Stomach (tissue), 4 donors: ENCODE measurements around the gene SCAP.

Source experiments
- POLR2A ChIP-seq, 4 donors: fragments of 450-650 bp; IDR thresholded peaks; one replicate each; pipeline ENCODE4 v1.6.1; 2016; ENCODE audit warnings: antibody characterized with exemption in 4 of 4, control low read depth in 2 of 4, mild to moderate bottlenecking in 1 of 4, moderate library complexity in 1 of 4
- POLR2AphosphoS5 ChIP-seq, 3 donors: sonication (generic); formaldehyde crosslinking; IDR thresholded peaks; one replicate each; pipeline ENCODE4 v1.6.1; 2016; ENCODE audit warnings: antibody characterized with exemption in 3 of 3
- TF ChIP-seq, protein P1 (sequence below), 7 experiments: fragments of 450-650 bp in 4 of 7; fragments of 200-600 bp in 3 of 7; sonication (generic) in 3 of 7; IDR thresholded peaks; one replicate each; pipeline ENCODE4 v1.5.1; 2016 to 2019; ENCODE audit warnings: antibody characterized with exemption in 7 of 7, control low read depth in 2 of 7, mild to moderate bottlenecking in 1 of 7

DNA sequence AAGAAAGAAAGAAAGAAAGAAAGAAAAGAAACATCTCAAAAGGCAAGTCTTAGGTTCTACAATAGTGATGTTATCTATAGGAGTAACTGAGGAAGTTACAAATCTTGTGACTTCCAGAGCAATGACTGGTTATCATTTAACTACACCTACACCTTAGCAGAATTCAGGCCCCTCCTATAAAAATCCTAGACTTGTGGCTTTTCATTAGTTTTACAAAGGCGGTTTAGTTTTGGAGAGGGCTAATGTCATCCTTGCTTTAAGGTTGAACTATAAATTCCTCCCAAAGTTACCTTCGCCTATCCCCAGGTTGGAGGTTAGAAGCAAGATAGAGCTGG is 4.1 kb upstream of the SCAP start:
- TF ChIP-seq, protein P1, sequence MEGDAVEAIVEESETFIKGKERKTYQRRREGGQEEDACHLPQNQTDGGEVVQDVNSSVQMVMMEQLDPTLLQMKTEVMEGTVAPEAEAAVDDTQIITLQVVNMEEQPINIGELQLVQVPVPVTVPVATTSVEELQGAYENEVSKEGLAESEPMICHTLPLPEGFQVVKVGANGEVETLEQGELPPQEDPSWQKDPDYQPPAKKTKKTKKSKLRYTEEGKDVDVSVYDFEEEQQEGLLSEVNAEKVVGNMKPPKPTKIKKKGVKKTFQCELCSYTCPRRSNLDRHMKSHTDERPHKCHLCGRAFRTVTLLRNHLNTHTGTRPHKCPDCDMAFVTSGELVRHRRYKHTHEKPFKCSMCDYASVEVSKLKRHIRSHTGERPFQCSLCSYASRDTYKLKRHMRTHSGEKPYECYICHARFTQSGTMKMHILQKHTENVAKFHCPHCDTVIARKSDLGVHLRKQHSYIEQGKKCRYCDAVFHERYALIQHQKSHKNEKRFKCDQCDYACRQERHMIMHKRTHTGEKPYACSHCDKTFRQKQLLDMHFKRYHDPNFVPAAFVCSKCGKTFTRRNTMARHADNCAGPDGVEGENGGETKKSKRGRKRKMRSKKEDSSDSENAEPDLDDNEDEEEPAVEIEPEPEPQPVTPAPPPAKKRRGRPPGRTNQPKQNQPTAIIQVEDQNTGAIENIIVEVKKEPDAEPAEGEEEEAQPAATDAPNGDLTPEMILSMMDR (IDR thresholded peaks at IDR 0.05) = no peak
- TF ChIP-seq POLR2A (IDR thresholded peaks at IDR 0.05) (no peak), POLR2AphosphoS5 (IDR thresholded peaks at IDR 0.05) (no peak)
